H1 (cell line): ENCODE measurements around the gene TCP11X1. TPM values are rescaled to one million over a fixed set of nuclear protein-coding genes. Genes with fewer than 3 reads are reported as not detected.

Source experiments
- polyA plus RNA-seq, 7 experiments: library from polyadenylated mRNA; depleted of rRNA in 3 of 7; stranded (reverse) in 5 of 7; unstranded in 2 of 7; fragments of >200 nt in 5 of 7; fragments of 200-250 nt in 2 of 7; gene quantifications; 1 replicate in 5 of 7; 2 replicates in 1 of 7; 4 replicates in 1 of 7; pipeline versions ENCODE4 v1.2.1 to v1.2.3, GENCODE V29; 2011 to 2013; ENCODE audit warnings: missing spikeins in 2 of 7, mixed read lengths in 2 of 7
- total RNA-seq: library from RNA; stranded (reverse); fragmentation: NEBNext Ultra II Directional; extraction: Animal tissue kit (Norgen Biotek cat#: 25700); gene quantifications from 2 replicates; pipeline ENCODE4 v1.2.1, GENCODE V29; 2021

Gene TCP11X1
- total and polyA plus RNA-seq, 2 of the 8 experiments (the other 6 are each of a cell fraction or from before 2014, with no cell fraction given), result not detected

Other genes with a start within 250 kb of the TCP11X1 start
- 15.1 and 15.7 TPM in 2 replicates for gene TCEAL2, start 89.6 kb upstream of the TCP11X1 start, total RNA-seq
- not detected in 2 replicates for gene TCEAL2, start 89.6 kb upstream of the TCP11X1 start, polyA plus RNA-seq (2011; rRNA removed)
- gene TCEAL6, start 72.8 kb upstream of the TCP11X1 start, total RNA-seq, result not detected in 2 replicates
- gene TCEAL6, start 72.8 kb upstream of the TCP11X1 start, polyA plus RNA-seq (2011; rRNA removed), result not detected in 2 replicates
- gene BEX5, start 59.3 kb upstream of the TCP11X1 start, total RNA-seq, result 9.9 and 12.0 TPM in 2 replicates
- 0.15 TPM in 1 of 2 replicates, not detected in the other for gene BEX5, start 59.3 kb upstream of the TCP11X1 start, polyA plus RNA-seq (2011; rRNA removed)
- gene NXF2, start 31.9 kb downstream of the TCP11X1 start, total RNA-seq, result not detected in 2 replicates
- gene NXF2, start 31.9 kb downstream of the TCP11X1 start, polyA plus RNA-seq (2011; rRNA removed), result not detected in 2 replicates
- not detected in 2 replicates for gene NXF2B, start 224.7 kb downstream of the TCP11X1 start, total RNA-seq
- not detected in 2 replicates for gene NXF2B, start 224.7 kb downstream of the TCP11X1 start, polyA plus RNA-seq (2011; rRNA removed)